ENCODE data around the gene OLFML2A. TPM values are rescaled to one million over a fixed set of nuclear protein-coding genes. Genes with fewer than 3 reads are reported as not detected.

The OLFML2A gene
- polyA plus RNA-seq, 3 donors, result 0.03 to 0.25 TPM; not detected in 1

GRCh38 chr9:124809211-124809610 lies 32.3 kb downstream of the OLFML2A start:
- no peaks in the 10 kb centered on the region for H4K20me1 ChIP-seq (ENCODE audit: insufficient read depth, low read length)
- no peak for DNase-seq
- H3K27me3 ChIP-seq (ENCODE audit: control insufficient read depth in 2 of 2, insufficient read depth in 2 of 2, low read length in 2 of 2), result no peaks in the 10 kb centered on the region
- TF ChIP-seq, protein P1, sequence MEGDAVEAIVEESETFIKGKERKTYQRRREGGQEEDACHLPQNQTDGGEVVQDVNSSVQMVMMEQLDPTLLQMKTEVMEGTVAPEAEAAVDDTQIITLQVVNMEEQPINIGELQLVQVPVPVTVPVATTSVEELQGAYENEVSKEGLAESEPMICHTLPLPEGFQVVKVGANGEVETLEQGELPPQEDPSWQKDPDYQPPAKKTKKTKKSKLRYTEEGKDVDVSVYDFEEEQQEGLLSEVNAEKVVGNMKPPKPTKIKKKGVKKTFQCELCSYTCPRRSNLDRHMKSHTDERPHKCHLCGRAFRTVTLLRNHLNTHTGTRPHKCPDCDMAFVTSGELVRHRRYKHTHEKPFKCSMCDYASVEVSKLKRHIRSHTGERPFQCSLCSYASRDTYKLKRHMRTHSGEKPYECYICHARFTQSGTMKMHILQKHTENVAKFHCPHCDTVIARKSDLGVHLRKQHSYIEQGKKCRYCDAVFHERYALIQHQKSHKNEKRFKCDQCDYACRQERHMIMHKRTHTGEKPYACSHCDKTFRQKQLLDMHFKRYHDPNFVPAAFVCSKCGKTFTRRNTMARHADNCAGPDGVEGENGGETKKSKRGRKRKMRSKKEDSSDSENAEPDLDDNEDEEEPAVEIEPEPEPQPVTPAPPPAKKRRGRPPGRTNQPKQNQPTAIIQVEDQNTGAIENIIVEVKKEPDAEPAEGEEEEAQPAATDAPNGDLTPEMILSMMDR (IDR thresholded peaks at IDR 0.05), result no peak
- H3K4me1 Mint-ChIP-seq, result no peaks in the 10 kb centered on the region
- H3K36me3 ChIP-seq (replicated peaks in 1 of 2; ENCODE audit: control insufficient read depth in 1 of 2, insufficient read depth in 2 of 2, low read length in 2 of 2), result no peaks in the 10 kb centered on the region
- no peaks in the 10 kb centered on the region for H3K4me1 ChIP-seq (ENCODE audit: control insufficient read depth in 1 of 2, insufficient read depth in 2 of 2, low read length in 2 of 2)
- H3K27ac Mint-ChIP-seq, result no peak overlapping the region
- no peaks in the 10 kb centered on the region for H3K9me3 ChIP-seq (replicated peaks in 1 of 2; ENCODE audit: control insufficient read depth in 1 of 2, insufficient read depth in 1 of 2, low read length in 2 of 2)
- intact Hi-C loops (cut with micrococcal nuclease), result no loop called here
- H3K9ac ChIP-seq (ENCODE audit: insufficient read depth, low read length, poor library complexity, severe bottlenecking), result no peak overlapping the region
- peaks cover 0 to 2% (median 0%) of the 10 kb centered on the region in 7 donors for H3K9me3 Mint-ChIP-seq
- H3K27me3 Mint-ChIP-seq (ENCODE audit: low read depth in 3 of 3), result peaks cover under 1 to 3% (median 2%) of the 10 kb centered on the region in 3 donors
- H3K4me3 ChIP-seq (replicated peaks in 1 of 3; ENCODE audit: low read depth in 2 of 3, low read length in 3 of 3), result no peak overlapping the region
- no peak overlapping the region for H3K27ac ChIP-seq (ENCODE audit: low read depth in 1 of 2, low read length in 2 of 2)
- no peak overlapping the region for H3K4me3 Mint-ChIP-seq
- H2AFZ ChIP-seq (ENCODE audit: insufficient read depth, low read depth, low read length, poor library complexity, severe bottlenecking), result no peak overlapping the region
- no peaks in the 10 kb centered on the region for H3K36me3 Mint-ChIP-seq
- WGBS (ENCODE audit: insufficient coverage), result 99% methylated on average over 6 of the region's 6 CpGs
- no peak overlapping the region for H3K4me2 ChIP-seq (replicated peaks; ENCODE audit: extremely low read depth, low read length, poor library complexity, severe bottlenecking)
- no peaks in the 10 kb centered on the region for H3K79me2 ChIP-seq (ENCODE audit: insufficient read depth, low read length)

GRCh38 chr9:124809741-124810500 lies 33.0 kb downstream of the OLFML2A start:
- intact Hi-C loops (cut with micrococcal nuclease), result no loop called here
- no peak overlapping the region for H3K27ac Mint-ChIP-seq
- Histone ChIP-seq H3K9ac (ENCODE audit: insufficient read depth, low read length, poor library complexity, severe bottlenecking) (no peak overlapping the region), H3K27ac (ENCODE audit: low read depth in 1 of 2, low read length in 2 of 2) (no peak overlapping the region), H2AFZ (ENCODE audit: insufficient read depth, low read depth, low read length, poor library complexity, severe bottlenecking) (no peak overlapping the region), H3K9me3 (replicated peaks in 1 of 2; ENCODE audit: control insufficient read depth in 1 of 2, insufficient read depth in 1 of 2, low read length in 2 of 2) (no peaks in the 10 kb centered on the region), H3K4me1 (ENCODE audit: control insufficient read depth in 1 of 2, insufficient read depth in 2 of 2, low read length in 2 of 2) (no peaks in the 10 kb centered on the region), H3K36me3 (replicated peaks in 1 of 2; ENCODE audit: control insufficient read depth in 1 of 2, insufficient read depth in 2 of 2, low read length in 2 of 2) (no peaks in the 10 kb centered on the region), H4K20me1 (ENCODE audit: insufficient read depth, low read length) (no peaks in the 10 kb centered on the region), H3K4me3 (replicated peaks in 1 of 3; ENCODE audit: low read depth in 2 of 3, low read length in 3 of 3) (no peak overlapping the region), H3K4me2 (replicated peaks; ENCODE audit: extremely low read depth, low read length, poor library complexity, severe bottlenecking) (no peak overlapping the region), H3K27me3 (ENCODE audit: control insufficient read depth in 2 of 2, insufficient read depth in 2 of 2, low read length in 2 of 2) (no peaks in the 10 kb centered on the region), H3K79me2 (ENCODE audit: insufficient read depth, low read length) (no peaks in the 10 kb centered on the region)
- H3K4me3 Mint-ChIP-seq, result no peak overlapping the region
- H3K36me3 Mint-ChIP-seq, result no peaks in the 10 kb centered on the region
- WGBS (ENCODE audit: insufficient coverage), result 95% methylated on average over 54 of the region's 60 CpGs
- TF ChIP-seq, protein P1 (IDR thresholded peaks at IDR 0.05), result no peak
- no peak for DNase-seq
- H3K9me3 Mint-ChIP-seq, result peaks cover 0 to 2% (median 0%) of the 10 kb centered on the region in 7 donors
- H3K4me1 Mint-ChIP-seq, result no peaks in the 10 kb centered on the region
- peaks cover 2 to 5% (median 3%) of the 10 kb centered on the region in 3 donors for H3K27me3 Mint-ChIP-seq (ENCODE audit: low read depth in 3 of 3)
